ENCODE data around the gene ANO3.

ANO3 gene

DNA sequence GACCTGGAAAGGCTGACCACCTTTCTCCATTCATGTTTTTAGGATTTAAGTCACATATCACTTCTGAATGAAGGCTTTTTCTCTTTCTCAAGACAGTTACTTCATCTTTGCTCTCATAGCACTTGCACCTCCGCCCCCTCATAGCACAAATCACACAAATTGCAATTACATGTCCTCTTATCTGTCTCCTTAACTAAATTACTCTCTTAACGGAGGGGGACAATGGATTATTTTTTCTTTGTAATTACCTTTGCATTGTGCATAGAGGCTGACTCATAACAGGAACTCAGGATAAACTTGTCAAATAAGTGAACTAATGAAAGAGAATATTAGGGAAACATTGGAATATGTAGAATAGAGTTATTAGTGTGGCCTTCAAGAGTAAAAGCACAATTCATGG is 145.5 kb downstream of the ANO3 start:
- H4K20me1 ChIP-seq (ENCODE audit: insufficient read depth, low read length, poor library complexity, severe bottlenecking) = no peaks in the 10 kb centered on the region
- no peak overlapping the region for H3K9ac ChIP-seq (ENCODE audit: low read depth, low read length, poor library complexity, severe bottlenecking)
- H2AFZ ChIP-seq (ENCODE audit: low read length) = no peak overlapping the region
- no peaks in the 10 kb centered on the region for H3K9me2 ChIP-seq (replicated peaks; ENCODE audit: low read depth, low read length)
- TF ChIP-seq, protein P1, sequence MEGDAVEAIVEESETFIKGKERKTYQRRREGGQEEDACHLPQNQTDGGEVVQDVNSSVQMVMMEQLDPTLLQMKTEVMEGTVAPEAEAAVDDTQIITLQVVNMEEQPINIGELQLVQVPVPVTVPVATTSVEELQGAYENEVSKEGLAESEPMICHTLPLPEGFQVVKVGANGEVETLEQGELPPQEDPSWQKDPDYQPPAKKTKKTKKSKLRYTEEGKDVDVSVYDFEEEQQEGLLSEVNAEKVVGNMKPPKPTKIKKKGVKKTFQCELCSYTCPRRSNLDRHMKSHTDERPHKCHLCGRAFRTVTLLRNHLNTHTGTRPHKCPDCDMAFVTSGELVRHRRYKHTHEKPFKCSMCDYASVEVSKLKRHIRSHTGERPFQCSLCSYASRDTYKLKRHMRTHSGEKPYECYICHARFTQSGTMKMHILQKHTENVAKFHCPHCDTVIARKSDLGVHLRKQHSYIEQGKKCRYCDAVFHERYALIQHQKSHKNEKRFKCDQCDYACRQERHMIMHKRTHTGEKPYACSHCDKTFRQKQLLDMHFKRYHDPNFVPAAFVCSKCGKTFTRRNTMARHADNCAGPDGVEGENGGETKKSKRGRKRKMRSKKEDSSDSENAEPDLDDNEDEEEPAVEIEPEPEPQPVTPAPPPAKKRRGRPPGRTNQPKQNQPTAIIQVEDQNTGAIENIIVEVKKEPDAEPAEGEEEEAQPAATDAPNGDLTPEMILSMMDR (conservative IDR thresholded peaks at IDR 0.05; ENCODE audit: low read length) = no peak
- no peak for TF ChIP-seq EZH2phosphoT487 (IDR thresholded peaks at IDR 0.05; ENCODE audit: borderline replicate concordance)
- no peaks in the 10 kb centered on the region for H3K27me3 ChIP-seq (ENCODE audit: insufficient read depth, low read length, poor library complexity, severe bottlenecking)
- no peaks in the 10 kb centered on the region for H3K79me2 ChIP-seq (ENCODE audit: insufficient read depth, low read length)
- no peak overlapping the region for H3K4me2 ChIP-seq (ENCODE audit: low read depth, low read length, poor library complexity, severe bottlenecking)
- H3F3A ChIP-seq (ENCODE audit: low read depth) = no peaks in the 10 kb centered on the region
- H3K4me1 ChIP-seq (ENCODE audit: insufficient read depth, low read length, poor library complexity, severe bottlenecking) = no peaks in the 10 kb centered on the region
- H3K9me3 ChIP-seq (ENCODE audit: insufficient read depth, low read depth, low read length) = no peaks in the 10 kb centered on the region
- no peak overlapping the region for H3K4me3 ChIP-seq (ENCODE audit: low read length, poor library complexity, severe bottlenecking)
- H3K36me3 ChIP-seq (ENCODE audit: insufficient read depth, low read length) = no peaks in the 10 kb centered on the region

DNA sequence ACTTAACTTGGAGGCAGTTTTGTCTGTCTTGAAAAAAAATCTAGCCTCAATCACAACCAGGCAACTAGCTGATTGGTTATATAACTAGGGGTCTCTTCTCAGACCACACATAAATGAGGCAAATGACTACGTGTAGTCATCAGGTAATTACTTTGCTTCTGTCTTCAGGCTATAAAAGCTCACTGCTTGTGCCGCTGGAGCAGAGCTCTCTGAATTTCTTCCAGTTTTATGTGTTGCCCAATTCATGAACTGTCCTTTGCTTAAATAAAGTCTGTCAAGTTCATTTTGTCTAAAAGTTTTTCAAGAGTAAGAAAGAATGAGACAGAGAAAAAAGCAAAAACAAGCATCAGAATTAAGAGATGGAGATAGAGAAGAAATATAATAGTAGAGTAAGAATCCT is 146.8 kb downstream of the ANO3 start:
- no peak overlapping the region for H3K9ac ChIP-seq (ENCODE audit: low read depth, low read length, poor library complexity, severe bottlenecking)
- no peaks in the 10 kb centered on the region for H3F3A ChIP-seq (ENCODE audit: low read depth)
- no peak overlapping the region for H3K4me2 ChIP-seq (ENCODE audit: low read depth, low read length, poor library complexity, severe bottlenecking)
- TF ChIP-seq, protein P1 (conservative IDR thresholded peaks at IDR 0.05; ENCODE audit: low read length) = no peak
- no peak for TF ChIP-seq EZH2phosphoT487 (IDR thresholded peaks at IDR 0.05; ENCODE audit: borderline replicate concordance)
- no peaks in the 10 kb centered on the region for H4K20me1 ChIP-seq (ENCODE audit: insufficient read depth, low read length, poor library complexity, severe bottlenecking)
- no peaks in the 10 kb centered on the region for H3K9me3 ChIP-seq (ENCODE audit: insufficient read depth, low read depth, low read length)
- no peaks in the 10 kb centered on the region for H3K79me2 ChIP-seq (ENCODE audit: insufficient read depth, low read length)
- H3K27me3 ChIP-seq (ENCODE audit: insufficient read depth, low read length, poor library complexity, severe bottlenecking) = no peaks in the 10 kb centered on the region
- no peaks in the 10 kb centered on the region for H3K4me1 ChIP-seq (ENCODE audit: insufficient read depth, low read length, poor library complexity, severe bottlenecking)
- no peaks in the 10 kb centered on the region for H3K36me3 ChIP-seq (ENCODE audit: insufficient read depth, low read length)
- H3K9me2 ChIP-seq (replicated peaks; ENCODE audit: low read depth, low read length) = no peaks in the 10 kb centered on the region
- no peak overlapping the region for H3K4me3 ChIP-seq (ENCODE audit: low read length, poor library complexity, severe bottlenecking)
- H2AFZ ChIP-seq (ENCODE audit: low read length) = no peak overlapping the region

DNA sequence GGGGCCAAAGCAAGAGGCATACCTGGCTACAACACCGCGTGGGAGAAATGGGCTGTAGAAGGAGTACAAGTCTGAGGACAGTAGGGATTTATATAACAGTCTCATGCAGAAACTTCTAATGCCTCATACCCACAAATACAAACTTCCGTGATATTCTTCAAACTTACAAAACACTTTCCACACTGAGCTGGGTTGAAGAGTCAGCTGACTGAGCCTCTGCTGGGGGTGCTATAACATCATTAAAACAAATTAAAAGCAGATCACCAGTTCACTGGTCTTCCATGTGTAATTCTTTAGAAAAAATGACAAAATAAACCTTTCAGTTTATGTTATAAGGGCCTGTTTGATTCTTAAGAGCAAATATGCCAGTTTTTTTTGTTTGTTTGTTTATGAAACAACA is 148.1 kb downstream of the ANO3 start:
- Histone ChIP-seq H3K4me3 (ENCODE audit: low read length, poor library complexity, severe bottlenecking) (no peak overlapping the region), H3K9me2 (replicated peaks; ENCODE audit: low read depth, low read length) (no peaks in the 10 kb centered on the region), H3F3A (ENCODE audit: low read depth) (no peaks in the 10 kb centered on the region), H3K27me3 (ENCODE audit: insufficient read depth, low read length, poor library complexity, severe bottlenecking) (no peaks in the 10 kb centered on the region), H3K79me2 (ENCODE audit: insufficient read depth, low read length) (no peaks in the 10 kb centered on the region), H3K9me3 (ENCODE audit: insufficient read depth, low read depth, low read length) (no peaks in the 10 kb centered on the region), H3K9ac (ENCODE audit: low read depth, low read length, poor library complexity, severe bottlenecking) (no peak overlapping the region), H3K36me3 (ENCODE audit: insufficient read depth, low read length) (no peaks in the 10 kb centered on the region), H3K4me2 (ENCODE audit: low read depth, low read length, poor library complexity, severe bottlenecking) (no peak overlapping the region), H3K4me1 (ENCODE audit: insufficient read depth, low read length, poor library complexity, severe bottlenecking) (no peaks in the 10 kb centered on the region), H2AFZ (ENCODE audit: low read length) (no peak overlapping the region), H4K20me1 (ENCODE audit: insufficient read depth, low read length, poor library complexity, severe bottlenecking) (no peaks in the 10 kb centered on the region)
- TF ChIP-seq EZH2phosphoT487 (IDR thresholded peaks at IDR 0.05; ENCODE audit: borderline replicate concordance) = no peak
- TF ChIP-seq, protein P1 (conservative IDR thresholded peaks at IDR 0.05; ENCODE audit: low read length) = no peak
